DMS 273 treated with DMSO at 0.1 percent for 48 hours (cell line): ENCODE data around the gene ALDH1A2.
"Not testable (repeated sequence)": the region's sequence is repeated elsewhere in the genome, so short reads cannot be mapped to it uniquely, and the experiment has no call there.

Source experiments
- DNase-seq: peaks from one replicate; lab custom pipeline; 2025; lab: John Stamatoyannopoulos, UW

The ALDH1A2 gene

GRCh38 chr15:58066042-58066867 is 744 bp upstream of the ALDH1A2 start:
- DNase-seq: no peak

DNA sequence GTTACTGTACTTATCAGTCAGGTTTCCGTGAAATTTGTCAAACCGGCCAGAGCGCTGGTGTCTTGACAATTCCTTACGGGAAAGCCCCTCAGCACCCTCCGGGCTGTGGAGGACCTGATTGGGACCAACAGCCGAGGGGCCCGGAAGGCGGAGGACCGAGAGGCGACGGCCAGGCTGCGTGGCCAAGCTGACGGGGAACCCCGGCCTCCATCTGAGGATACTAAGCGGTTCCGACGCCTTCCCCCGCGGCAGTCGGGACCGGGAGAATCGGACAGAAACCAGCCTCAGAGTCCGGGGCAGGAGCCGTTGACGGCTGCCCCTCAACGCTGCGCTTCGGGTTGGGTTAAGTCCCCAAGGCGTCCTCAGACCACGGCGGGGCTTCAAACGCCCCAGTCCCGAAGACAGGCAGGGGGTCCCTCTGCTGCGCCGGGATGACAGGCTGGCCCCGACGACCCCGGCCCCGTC is 499 bp downstream of the ALDH1A2 start:
- DNase-seq: no peak

GRCh38 chr15:58064082-58064979 is 1.2 kb downstream of the ALDH1A2 start:
- no peak for DNase-seq

- DNase-seq: no peak
Observed at GRCh38 chr15:58063614-58064013, 1.9 kb downstream of the ALDH1A2 start.

DNA sequence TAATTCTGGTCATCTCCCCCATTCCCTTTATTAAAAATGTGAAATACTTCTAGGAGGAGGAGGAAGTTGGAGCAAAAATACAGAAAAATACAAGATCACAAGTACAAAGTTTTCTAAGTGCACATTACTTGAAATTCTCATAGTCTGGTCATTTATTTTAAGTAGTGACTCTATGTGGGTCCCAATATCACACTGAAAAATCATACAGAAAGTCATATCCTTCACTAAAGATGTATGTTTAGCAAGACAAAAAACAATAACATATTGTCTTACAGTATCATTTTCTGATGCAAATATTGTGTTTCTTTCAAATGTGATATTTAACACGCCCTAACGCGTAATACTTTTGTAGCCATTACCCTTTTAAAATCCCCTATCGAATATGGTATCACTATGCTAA is 2.5 kb downstream of the ALDH1A2 start:
- no peak for DNase-seq

GRCh38 chr15:58062175-58062574 is 3.3 kb downstream of the ALDH1A2 start:
- DNase-seq: no peak

- DNase-seq: no peak
Observed at GRCh38 chr15:58060575-58060974, 4.9 kb downstream of the ALDH1A2 start.

- DNase-seq: no peak
Observed at GRCh38 chr15:58058729-58059128, 6.8 kb downstream of the ALDH1A2 start.

GRCh38 chr15:58058073-58058472 is 7.4 kb downstream of the ALDH1A2 start:
- DNase-seq: no peak

DNA sequence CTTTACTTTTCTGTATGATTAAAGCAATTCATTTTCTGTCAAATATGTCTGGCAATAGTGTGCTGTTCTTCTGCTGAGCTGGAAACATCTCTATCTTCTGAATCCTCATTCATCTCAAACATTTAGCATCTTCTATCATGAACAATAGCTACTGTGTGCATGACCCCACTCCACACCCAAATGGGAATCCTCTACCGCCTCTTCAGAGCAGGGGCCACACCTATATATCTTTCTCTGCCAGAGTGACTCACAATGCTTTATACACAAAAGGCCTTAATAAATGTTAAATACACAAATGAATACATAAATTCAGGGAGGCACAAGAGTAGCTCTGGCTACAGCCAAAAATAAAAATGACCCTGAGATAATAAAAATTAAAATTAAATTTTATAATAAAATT is 8.0 kb downstream of the ALDH1A2 start:
- DNase-seq: no peak

DNA sequence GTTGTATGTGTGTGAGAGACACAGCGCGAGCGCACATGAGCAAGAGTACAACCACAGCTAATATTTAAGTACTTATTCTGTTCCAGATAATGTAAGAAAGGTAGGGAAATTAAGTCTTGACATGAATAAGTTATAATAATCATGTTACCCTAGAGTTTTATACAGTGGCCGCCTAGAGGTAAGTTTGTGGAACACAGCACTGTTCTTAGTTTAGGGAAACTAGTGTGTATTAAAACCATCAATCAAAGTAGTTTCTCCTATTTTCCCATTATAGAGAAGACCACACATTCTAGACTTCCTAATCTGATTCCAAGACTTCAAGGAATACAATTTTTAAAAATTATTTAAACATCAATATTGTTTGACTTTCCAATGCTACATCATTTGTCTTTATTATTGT is 9.5 kb downstream of the ALDH1A2 start:
- no peak for DNase-seq

- no peak for DNase-seq
Observed at GRCh38 chr15:58053315-58054153, 12.0 kb downstream of the ALDH1A2 start.

DNA sequence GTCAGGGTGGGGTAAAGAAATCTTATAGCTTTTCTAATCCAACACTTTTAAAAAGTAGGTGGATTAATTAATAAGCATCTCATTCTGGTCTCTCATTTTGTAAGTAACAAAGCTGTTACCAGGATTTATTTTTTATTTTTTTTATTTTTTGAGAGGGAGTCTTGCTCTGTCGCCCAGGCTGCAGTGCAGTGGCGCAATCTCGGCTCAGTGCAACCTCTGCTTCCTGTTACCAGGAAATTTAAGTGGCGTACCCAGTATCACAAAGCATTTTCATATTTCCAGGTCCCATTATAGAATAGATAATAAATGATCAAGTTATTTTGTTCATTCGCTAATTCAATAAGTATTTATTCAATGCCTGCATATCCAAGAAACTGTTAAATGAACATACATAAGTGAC is 13.2 kb downstream of the ALDH1A2 start:
- DNase-seq: no peak

GRCh38 chr15:58049520-58050227 is 15.8 kb downstream of the ALDH1A2 start:
- DNase-seq: no peak

- DNase-seq: no peak
Observed at GRCh38 chr15:58048261-58048660, 17.2 kb downstream of the ALDH1A2 start.

DNA sequence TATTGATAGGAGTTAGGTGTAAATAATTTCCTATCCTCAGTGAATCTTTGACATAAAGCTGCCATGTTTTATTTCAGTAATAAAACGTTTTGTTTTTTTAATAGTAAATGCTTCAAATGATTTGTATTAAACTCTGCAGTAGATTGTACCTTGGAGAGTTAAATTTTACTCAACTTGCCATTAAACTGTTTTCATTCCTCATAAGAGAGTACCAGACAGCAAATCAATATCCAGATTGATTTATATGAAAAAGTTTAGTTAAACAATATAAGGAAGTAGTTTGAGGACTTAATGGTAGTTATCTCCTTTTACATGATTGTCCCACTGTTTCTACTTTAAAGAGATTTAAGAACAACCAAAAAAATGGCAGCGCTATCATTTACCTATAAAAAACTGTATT is 18.4 kb downstream of the ALDH1A2 start:
- DNase-seq: no peak

DNA sequence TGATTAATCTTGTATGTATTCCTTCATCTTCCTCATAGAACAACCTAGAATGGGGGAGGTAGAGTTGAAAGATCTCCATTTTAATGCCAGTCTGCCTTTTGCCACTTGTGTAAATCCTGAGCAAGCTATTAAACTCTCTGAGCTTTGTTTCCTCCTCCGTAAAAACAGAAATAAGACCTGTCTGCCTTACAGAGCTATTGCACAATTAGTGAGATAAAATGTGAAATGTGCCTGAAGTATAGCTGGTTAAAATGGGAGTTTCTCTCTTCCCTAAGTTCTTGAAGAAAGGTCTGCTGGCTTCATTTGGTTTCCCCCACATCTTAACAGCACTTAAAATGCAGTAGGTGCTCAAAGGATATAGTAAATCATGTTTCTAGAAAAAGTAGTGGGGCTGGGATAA is 19.0 kb downstream of the ALDH1A2 start:
- DNase-seq: no peak

DNA sequence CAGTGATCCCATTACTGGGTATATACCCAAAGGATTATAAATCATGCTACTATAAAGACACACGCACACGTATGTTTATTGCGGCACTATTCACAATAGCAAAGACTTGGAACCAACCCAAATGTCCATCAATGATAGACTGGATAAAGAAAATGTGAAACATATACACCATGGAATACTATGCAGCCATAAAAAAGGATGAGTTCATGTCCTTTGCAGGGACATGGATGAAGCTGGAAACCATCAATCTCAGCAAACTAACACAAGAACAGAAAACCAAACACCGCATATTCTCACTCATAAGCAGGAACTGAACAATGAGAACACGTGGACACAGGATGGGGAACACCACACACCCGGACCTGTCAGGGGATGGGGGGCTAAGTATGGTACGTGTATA is 20.1 kb downstream of the ALDH1A2 start:
- not testable (repeated sequence) for DNase-seq

DNA sequence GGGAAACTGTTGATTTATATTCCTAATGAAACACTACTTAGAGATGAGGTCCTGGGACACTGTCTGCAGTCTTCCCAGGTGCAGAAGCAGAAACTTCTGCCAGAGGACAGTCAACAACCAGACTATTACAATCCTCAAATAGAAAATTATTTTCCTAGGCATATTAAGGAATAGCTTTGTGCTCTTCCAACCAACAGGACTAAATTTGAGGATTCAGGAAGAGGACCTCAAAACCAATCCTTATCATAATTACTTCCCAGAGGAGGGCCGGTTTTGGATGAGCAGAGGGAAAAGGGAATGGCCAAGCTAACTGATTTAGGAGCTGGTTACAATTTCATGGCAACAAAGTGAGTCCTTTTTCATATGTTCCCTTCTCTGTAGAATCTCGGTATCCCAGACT is 21.0 kb downstream of the ALDH1A2 start:
- no peak for DNase-seq

GRCh38 chr15:58043192-58043903 is 22.2 kb downstream of the ALDH1A2 start:
- peak; percentile 9 for DNase-seq

GRCh38 chr15:58042006-58042405 is 23.5 kb downstream of the ALDH1A2 start:
- DNase-seq: no peak
